GM23338 (cell line): Measurements from ENCODE around the gene KIRREL3. TPM values are rescaled to one million over a fixed set of nuclear protein-coding genes. Genes with fewer than 3 reads are reported as not detected.

ENCODE experiments used
- ATAC-seq: fragments of 200-7000 bp; cut with Tn5 transposase; 3 replicates; pipeline ENCODE4 v1.9.1; 2020
- DNase-seq: peaks from one replicate; pipeline ENCODE4 v3.0.0-alpha.2; 2015; ENCODE audit warnings: low spot score
- H2AFZ ChIP-seq: fragments of 200-600 bp; sonication (generic); 2 replicates; pipeline ENCODE4 v1.8.0; 2016; ENCODE audit warnings: antibody characterized with exemption, mild to moderate bottlenecking, moderate library complexity
- H3F3A ChIP-seq: fragments of 200-600 bp; sonication (generic); replicated peaks from 2 replicates; pipeline ENCODE4 v1.8.0; 2017; ENCODE audit warnings: antibody characterized with exemption, mixed run types, low read depth
- H3K27ac ChIP-seq: fragments of 200-600 bp; sonication (generic); 2 replicates; pipeline ENCODE4 v1.6.1; 2016; ENCODE audit warnings: low read depth
- H3K27me3 ChIP-seq: fragments of 200-600 bp; sonication (generic); 2 replicates; pipeline ENCODE4 v1.8.0; 2016; ENCODE audit warnings: mild to moderate bottlenecking, mixed run types, moderate library complexity; ENCODE audit not compliant: insufficient read depth
- H3K36me3 ChIP-seq: fragments of 200-600 bp; sonication (generic); 2 replicates; pipeline ENCODE4 v1.8.0; 2016; ENCODE audit warnings: mild to moderate bottlenecking; ENCODE audit not compliant: insufficient read depth
- H3K4me1 ChIP-seq: fragments of 200-600 bp; sonication (generic); 2 replicates; pipeline ENCODE4 v1.8.0; 2016; ENCODE audit warnings: mild to moderate bottlenecking, moderate library complexity; ENCODE audit not compliant: insufficient read depth
- H3K4me2 ChIP-seq: fragments of 200-600 bp; sonication (generic); 2 replicates; pipeline ENCODE4 v1.7.1; 2017; ENCODE audit warnings: mixed run types
- H3K4me3 ChIP-seq: fragments of 200-600 bp; sonication (generic); 2 replicates; pipeline ENCODE4 v1.6.1; 2016; ENCODE audit warnings: mixed run types
- H3K79me2 ChIP-seq: fragments of 200-600 bp; sonication (generic); replicated peaks from 2 replicates; pipeline ENCODE4 v1.8.0; 2017; ENCODE audit warnings: mild to moderate bottlenecking; ENCODE audit not compliant: insufficient read depth
- H3K9me2 ChIP-seq: fragments of 200-600 bp; sonication (generic); 2 replicates; pipeline ENCODE4 v1.8.0; 2017; ENCODE audit not compliant: insufficient read depth
- H4K20me1 ChIP-seq: fragments of 200-600 bp; sonication (generic); replicated peaks from 2 replicates; pipeline ENCODE4 v1.8.0; 2017; ENCODE audit warnings: mild to moderate bottlenecking; ENCODE audit not compliant: insufficient read depth
- H3K27ac Mint-ChIP-seq: 2 replicates; pipeline ENCODE4 v1.8.0; 2020; ENCODE audit warnings: inconsistent platforms, mild to moderate bottlenecking, moderate library complexity, mixed read lengths
- H3K27me3 Mint-ChIP-seq: 3 replicates; pipeline ENCODE4 v1.8.0; 2022; ENCODE audit warnings: low read depth, mild to moderate bottlenecking, moderate library complexity, mixed read lengths, inconsistent platforms; ENCODE audit not compliant: insufficient read depth, poor library complexity
- H3K36me3 Mint-ChIP-seq: 3 replicates; pipeline ENCODE4 v1.8.0; 2021; ENCODE audit warnings: low read depth, mild to moderate bottlenecking, inconsistent platforms, moderate library complexity, mixed read lengths
- H3K4me1 Mint-ChIP-seq: 3 replicates; pipeline ENCODE4 v1.8.0; 2020; ENCODE audit warnings: mild to moderate bottlenecking, inconsistent platforms, mixed read lengths
- H3K4me3 Mint-ChIP-seq: 3 replicates; pipeline ENCODE4 v1.8.0; 2021; ENCODE audit warnings: moderate library complexity, mild to moderate bottlenecking, inconsistent platforms, mixed read lengths
- H3K9me3 Mint-ChIP-seq: 3 replicates; pipeline ENCODE4 v1.8.0; 2020; ENCODE audit warnings: moderate library complexity, mild to moderate bottlenecking, inconsistent platforms, mixed read lengths
- CREB1 ChIP-seq: fragments of 250-450 bp; sonication (Bioruptor Pico); IDR thresholded peaks from 2 replicates; pipeline ENCODE4 v1.5.0; 2020; ENCODE audit warnings: low read depth, mild to moderate bottlenecking, moderate library complexity
- CTCF ChIP-seq, 2 experiments: fragments of 200-600 bp in 1 of 2; sonication (generic) in 1 of 2; conservative IDR thresholded peaks; 2 replicates each; pipeline versions ENCODE4 v1.5.1 to v1.6.1; 2016 to 2017; ENCODE audit warnings: antibody characterized with exemption in 2 of 2, low read depth in 2 of 2, mild to moderate bottlenecking in 2 of 2, moderate library complexity in 1 of 2
- ETS1 ChIP-seq: IDR thresholded peaks from 2 replicates; pipeline ENCODE4 v1.6.1; 2016; ENCODE audit warnings: antibody characterized with exemption
- EZH2 ChIP-seq: fragments of 200-600 bp; sonication (generic); IDR thresholded peaks from one replicate; pipeline ENCODE4 v1.8.0; 2017; ENCODE audit warnings: antibody characterized with exemption, mild to moderate bottlenecking, low read depth; ENCODE audit not compliant: unreplicated experiment
- EZH2phosphoT487 ChIP-seq: fragments of 200-600 bp; sonication (generic); IDR thresholded peaks from one replicate; pipeline ENCODE4 v1.8.1; 2018; ENCODE audit warnings: antibody characterized with exemption; ENCODE audit not compliant: unreplicated experiment
- NANOG ChIP-seq: IDR thresholded peaks from 2 replicates; pipeline ENCODE4 v1.6.1; 2016; ENCODE audit warnings: antibody characterized with exemption, borderline replicate concordance
- POLR2AphosphoS5 ChIP-seq: IDR thresholded peaks from 2 replicates; pipeline ENCODE4 v1.6.1; 2016; ENCODE audit warnings: antibody characterized with exemption, low read depth
- STAT1 ChIP-seq: IDR thresholded peaks from one replicate; pipeline ENCODE4 v1.6.1; 2016; ENCODE audit warnings: antibody characterized with exemption; ENCODE audit not compliant: unreplicated experiment
- polyA plus RNA-seq: library from polyadenylated mRNA; unstranded; fragments of >200 nt; fragmentation: Nextera tagmentation; extraction: Ambion mirVana; gene quantifications from 2 replicates; pipeline ENCODE4 v1.2.1, GENCODE V29; 2016
- total RNA-seq: library from RNA; depleted of rRNA; stranded (reverse); fragments of >200 nt; shearing (Covaris generic); gene quantifications from 2 replicates; pipeline ENCODE4 v1.2.3, GENCODE V29; 2014
- TF ChIP-seq, protein P1 (sequence below): fragments of 250-450 bp; sonication (Bioruptor Pico); IDR thresholded peaks from 2 replicates; pipeline ENCODE4 v1.5.0; 2020; ENCODE audit warnings: mild to moderate bottlenecking, moderate library complexity

KIRREL3 gene
- total and polyA plus RNA-seq, 2 experiments from 2014 or later, result 0.13 to 1.5 TPM

GRCh38 chr11:126587541-126587940, 413.0 kb downstream of the KIRREL3 start (continued):
- TF ChIP-seq EZH2phosphoT487, result no peak
- TF ChIP-seq, protein P1, sequence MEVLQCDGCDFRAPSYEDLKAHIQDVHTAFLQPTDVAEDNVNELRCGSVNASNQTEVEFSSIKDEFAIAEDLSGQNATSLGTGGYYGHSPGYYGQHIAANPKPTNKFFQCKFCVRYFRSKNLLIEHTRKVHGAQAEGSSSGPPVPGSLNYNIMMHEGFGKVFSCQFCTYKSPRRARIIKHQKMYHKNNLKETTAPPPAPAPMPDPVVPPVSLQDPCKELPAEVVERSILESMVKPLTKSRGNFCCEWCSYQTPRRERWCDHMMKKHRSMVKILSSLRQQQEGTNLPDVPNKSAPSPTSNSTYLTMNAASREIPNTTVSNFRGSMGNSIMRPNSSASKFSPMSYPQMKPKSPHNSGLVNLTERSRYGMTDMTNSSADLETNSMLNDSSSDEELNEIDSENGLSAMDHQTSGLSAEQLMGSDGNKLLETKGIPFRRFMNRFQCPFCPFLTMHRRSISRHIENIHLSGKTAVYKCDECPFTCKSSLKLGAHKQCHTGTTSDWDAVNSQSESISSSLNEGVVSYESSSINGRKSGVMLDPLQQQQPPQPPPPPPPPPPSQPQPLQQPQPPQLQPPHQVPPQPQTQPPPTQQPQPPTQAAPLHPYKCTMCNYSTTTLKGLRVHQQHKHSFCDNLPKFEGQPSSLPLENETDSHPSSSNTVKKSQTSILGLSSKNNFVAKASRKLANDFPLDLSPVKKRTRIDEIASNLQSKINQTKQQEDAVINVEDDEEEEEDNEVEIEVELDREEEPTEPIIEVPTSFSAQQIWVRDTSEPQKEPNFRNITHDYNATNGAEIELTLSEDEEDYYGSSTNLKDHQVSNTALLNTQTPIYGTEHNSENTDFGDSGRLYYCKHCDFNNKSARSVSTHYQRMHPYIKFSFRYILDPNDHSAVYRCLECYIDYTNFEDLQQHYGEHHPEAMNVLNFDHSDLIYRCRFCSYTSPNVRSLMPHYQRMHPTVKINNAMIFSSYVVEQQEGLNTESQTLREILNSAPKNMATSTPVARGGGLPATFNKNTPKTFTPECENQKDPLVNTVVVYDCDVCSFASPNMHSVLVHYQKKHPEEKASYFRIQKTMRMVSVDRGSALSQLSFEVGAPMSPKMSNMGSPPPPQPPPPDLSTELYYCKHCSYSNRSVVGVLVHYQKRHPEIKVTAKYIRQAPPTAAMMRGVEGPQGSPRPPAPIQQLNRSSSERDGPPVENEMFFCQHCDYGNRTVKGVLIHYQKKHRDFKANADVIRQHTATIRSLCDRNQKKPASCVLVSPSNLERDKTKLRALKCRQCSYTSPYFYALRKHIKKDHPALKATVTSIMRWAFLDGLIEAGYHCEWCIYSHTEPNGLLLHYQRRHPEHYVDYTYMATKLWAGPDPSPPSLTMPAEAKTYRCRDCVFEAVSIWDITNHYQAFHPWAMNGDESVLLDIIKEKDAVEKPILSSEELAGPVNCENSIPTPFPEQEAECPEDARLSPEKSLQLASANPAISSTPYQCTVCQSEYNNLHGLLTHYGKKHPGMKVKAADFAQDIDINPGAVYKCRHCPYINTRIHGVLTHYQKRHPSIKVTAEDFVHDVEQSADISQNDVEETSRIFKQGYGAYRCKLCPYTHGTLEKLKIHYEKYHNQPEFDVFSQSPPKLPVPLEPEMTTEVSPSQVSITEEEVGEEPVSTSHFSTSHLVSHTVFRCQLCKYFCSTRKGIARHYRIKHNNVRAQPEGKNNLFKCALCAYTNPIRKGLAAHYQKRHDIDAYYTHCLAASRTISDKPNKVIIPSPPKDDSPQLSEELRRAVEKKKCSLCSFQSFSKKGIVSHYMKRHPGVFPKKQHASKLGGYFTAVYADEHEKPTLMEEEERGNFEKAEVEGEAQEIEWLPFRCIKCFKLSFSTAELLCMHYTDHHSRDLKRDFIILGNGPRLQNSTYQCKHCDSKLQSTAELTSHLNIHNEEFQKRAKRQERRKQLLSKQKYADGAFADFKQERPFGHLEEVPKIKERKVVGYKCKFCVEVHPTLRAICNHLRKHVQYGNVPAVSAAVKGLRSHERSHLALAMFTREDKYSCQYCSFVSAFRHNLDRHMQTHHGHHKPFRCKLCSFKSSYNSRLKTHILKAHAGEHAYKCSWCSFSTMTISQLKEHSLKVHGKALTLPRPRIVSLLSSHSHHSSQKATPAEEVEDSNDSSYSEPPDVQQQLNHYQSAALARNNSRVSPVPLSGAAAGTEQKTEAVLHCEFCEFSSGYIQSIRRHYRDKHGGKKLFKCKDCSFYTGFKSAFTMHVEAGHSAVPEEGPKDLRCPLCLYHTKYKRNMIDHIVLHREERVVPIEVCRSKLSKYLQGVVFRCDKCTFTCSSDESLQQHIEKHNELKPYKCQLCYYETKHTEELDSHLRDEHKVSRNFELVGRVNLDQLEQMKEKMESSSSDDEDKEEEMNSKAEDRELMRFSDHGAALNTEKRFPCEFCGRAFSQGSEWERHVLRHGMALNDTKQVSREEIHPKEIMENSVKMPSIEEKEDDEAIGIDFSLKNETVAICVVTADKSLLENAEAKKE (CRISPR knock-in tag), result no peak

- Histone ChIP-seq H3K4me3 (0 out of 2 replicates have a peak overlapping the region, but pooled peaks have one; percentile 7), H3K27ac (peak overlapping the region; percentile 64), H3K36me3 (no peaks in the 10 kb centered on the region), H4K20me1 (no peaks in the 10 kb centered on the region), H3K4me1 (peaks cover 39% of the 10 kb centered on the region), H3K79me2 (no peaks in the 10 kb centered on the region), H3F3A (no peaks in the 10 kb centered on the region), H3K9me2 (no peaks in the 10 kb centered on the region), H2AFZ (peak overlapping the region; percentile 34), H3K27me3 (no peaks in the 10 kb centered on the region), H3K4me2 (peak overlapping the region; percentile 53)
- DNase-seq, result peak; percentile 86
- H3K4me1 Mint-ChIP-seq, result peaks cover 12% of the 10 kb centered on the region
- H3K4me3 Mint-ChIP-seq, result no peak overlapping the region
- H3K27me3 Mint-ChIP-seq, result peaks cover 16% of the 10 kb centered on the region
- peak; percentile 79 for ATAC-seq
- no peak overlapping the region for H3K27ac Mint-ChIP-seq
- no peaks in the 10 kb centered on the region for H3K36me3 Mint-ChIP-seq
- 0 out of 2 replicates have a peak, but pooled peaks have one; percentile 10 for TF ChIP-seq POLR2AphosphoS5
- no peak for TF ChIP-seq STAT1
- TF ChIP-seq ETS1, result no peak
- TF ChIP-seq EZH2, result no peak
- TF ChIP-seq CREB1 (CRISPR knock-in tag), result 0 out of 2 replicates have a peak, but pooled peaks have one; percentile 20
- TF ChIP-seq NANOG, result no peak
- TF ChIP-seq EZH2phosphoT487, result no peak
- TF ChIP-seq CTCF (conservative IDR thresholded peaks at IDR 0.05; ENCODE audit: low read depth in 2 of 2), result no peak
- H3K9me3 Mint-ChIP-seq, result no peaks in the 10 kb centered on the region
Measured at GRCh38 chr11:126585774-126586491, 414.6 kb downstream of the KIRREL3 start.
